NCI-H748 treated with DMSO at 0.1 percent for 48 hours (cell line): Measurements from ENCODE around the gene PSMA3.

Source experiments
- DNase-seq: peaks from one replicate; lab custom pipeline; 2025; lab: John Stamatoyannopoulos, UW

PSMA3 gene

DNA sequence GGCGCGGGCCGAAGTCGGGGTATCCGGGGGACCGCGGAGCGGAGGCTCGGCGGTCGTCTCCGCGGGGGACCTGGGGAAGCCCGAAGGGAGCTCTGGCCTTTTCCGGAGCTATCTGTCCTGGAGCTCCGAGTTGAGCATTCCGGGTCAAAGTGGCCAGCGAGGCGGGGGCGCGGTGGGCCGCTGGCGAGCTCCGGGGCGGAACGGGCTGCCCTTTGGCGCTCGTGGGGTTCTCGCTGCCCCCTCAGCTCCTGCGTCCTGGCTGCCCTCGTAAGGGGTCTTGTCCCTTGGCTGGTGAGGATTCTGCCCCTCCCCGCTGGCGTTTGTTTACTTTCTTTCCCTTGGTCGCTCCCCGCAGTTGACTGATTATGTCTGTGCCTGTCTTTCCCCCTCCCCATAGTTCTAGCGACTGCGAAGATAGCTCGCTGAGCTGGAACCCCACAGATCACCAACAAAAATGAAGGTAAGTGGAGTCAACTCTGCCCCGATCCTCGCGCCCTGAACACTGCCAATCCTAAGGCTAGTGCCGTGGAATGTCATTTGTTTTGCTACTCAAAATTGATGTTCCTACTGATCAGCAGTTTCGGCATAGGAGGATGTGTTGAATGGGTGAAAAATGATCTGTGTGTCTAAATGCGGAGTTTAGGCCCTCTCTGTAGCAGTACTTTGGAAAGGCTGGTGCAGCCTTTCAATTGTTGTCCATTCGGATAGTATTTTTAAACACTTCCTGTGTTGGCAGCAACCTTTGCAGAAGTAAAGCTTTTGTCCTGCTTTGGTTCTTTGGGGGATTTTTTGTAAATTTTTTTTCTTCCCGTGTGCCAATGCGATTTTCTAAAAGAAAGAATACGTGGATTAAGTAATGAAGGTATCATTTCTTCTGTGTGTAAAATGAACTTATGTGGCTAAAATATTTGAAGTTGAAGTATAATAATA lies 55.0 kb downstream of the PSMA3 start:
- DNase-seq = no peak

DNA sequence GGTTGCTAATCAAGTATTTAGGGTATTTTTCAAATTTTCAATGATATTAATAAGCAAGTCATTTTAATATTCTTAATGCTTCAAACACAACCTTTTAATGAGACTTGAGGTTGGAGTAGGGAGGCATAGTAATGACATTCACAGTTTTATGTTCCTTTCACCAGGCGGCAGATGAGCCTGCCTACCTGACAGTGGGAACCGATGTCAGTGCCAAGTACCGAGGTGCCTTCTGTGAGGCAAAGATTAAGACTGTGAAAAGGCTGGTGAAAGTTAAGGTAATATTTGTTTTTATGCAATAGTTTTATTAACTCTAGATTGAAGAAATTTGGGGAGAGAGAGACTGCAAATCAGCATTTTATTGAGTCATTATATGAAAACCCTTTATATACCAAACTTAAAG lies 56.8 kb downstream of the PSMA3 start:
- no peak for DNase-seq

DNA sequence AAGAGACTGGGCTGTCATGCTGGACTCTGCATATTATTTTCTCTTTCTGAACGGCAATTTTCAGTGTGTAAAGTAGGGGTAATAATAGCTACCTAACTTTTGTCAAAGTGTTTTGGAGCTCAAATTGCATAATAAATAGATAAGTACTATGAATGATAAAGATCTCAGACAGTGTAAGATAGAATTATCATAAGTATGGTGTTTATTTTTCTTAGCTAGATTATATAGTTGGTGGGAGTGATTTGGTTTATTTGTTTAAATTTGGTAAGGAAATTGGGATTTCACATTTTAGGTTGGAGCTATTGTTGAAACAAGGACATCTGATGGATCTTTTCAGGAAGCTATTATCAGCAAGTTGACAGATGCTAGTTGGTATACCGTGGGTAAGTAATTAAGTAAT lies 61.1 kb downstream of the PSMA3 start:
- no peak for DNase-seq

DNA sequence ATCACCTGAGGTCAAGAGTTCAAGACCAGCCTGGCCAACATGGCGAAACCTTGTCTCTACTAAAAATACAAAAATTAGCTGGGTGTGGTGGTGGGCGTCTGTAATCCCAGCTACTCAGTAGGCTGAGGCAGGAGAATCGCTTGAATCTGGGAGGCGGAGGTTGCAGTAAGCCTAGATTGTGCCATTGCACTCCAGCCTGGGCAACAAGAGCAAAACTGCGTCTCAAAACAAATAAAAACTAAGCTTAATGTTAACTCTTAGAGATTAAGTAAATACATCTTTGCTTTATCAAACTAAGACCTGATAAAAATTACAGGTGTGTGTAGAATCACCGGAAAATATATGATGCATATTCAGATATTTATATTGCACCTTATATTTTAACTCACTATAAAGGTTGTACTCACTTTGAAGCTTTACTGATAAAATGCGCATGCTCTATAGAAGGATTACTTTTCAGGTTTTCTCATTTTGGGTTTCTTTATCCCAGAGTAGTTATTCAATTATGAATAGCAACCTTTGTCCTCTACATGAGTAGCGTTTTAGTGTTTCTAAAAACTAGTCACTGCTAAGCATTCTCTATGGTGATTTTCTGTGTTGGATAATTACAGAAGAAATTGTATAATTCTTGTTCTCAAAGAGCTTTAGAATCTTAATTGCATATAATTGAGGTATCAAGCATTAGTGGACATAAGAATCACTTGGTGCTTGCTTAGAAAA lies 63.1 kb downstream of the PSMA3 start:
- DNase-seq = no peak

DNA sequence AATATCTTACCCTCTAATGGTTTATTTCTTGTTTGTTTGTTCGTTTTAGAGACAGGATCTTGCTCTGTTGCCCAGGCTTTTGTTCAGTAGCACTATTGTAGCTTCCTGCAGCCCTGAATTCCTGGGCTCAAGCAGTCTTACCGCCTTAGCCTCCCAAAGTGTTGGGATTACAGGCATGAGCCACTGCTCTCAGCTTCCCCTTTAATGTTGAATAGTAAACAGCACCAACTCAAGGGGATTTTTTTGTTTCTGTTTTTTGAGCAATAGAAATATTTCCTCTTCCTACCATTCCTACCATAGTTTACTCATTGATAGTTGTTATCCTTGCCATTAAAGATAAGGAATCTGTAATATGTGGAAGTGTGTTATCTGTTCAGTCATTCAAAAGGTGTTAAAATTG lies 64.4 kb downstream of the PSMA3 start:
- no peak for DNase-seq

DNA sequence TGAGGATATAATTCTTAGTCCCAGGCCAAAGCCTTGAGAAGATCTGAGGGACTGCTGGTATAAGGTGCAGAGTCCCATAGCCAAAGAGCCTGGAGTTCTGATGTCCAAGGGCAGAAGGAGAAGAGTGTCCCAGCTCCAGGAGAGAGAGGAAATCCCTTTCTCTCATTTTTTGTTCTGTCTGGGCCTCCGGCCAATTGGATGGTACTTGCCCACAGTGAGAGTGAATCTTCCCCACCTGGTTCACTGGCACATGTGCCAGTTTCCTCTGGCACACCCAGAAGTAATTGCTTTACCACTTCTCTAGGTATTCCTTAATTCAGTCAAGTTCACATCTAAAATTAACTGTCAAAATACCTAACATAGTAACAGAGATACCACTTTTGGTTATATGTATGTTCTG lies 69.1 kb downstream of the PSMA3 start:
- DNase-seq = no peak

DNA sequence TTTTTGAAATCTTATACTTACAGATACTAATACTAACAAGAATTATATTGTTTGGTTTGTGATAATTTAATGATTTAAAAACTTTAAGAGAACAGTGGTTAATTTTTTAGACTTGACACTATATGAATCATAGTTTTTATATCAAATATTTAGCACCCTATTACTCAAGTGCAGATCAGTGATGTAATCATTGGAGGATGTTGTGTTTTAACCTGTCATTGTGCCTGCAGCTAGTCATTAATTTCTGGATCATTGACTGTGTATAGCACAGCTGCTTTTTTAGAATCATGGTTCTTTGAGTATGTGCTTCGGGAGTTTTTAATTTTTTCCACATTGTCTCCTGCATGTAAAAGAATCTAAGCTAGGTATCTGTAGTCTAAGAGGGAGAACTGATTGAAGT lies 71.0 kb downstream of the PSMA3 start:
- DNase-seq = no peak
